ENCODE results near the gene ANO8.
A peak's percentile ranks its signal among the peaks of the same experiment; 100 is the strongest.

GRCh38 chr19:17334414-17335409 is at the start of gene ANO8:
- no peak for TF ChIP-seq CTCF (IDR thresholded peaks at IDR 0.05)
- TF ChIP-seq POLR2A (IDR thresholded peaks at IDR 0.05) = no peak
- peak in 3 of 4 donors; percentile 27 to 77 (median 48) for TF ChIP-seq POLR2AphosphoS5 (IDR thresholded peaks at IDR 0.05)
- no peak for TF ChIP-seq EP300 (IDR thresholded peaks at IDR 0.05)
